ENCODE results near the gene TBC1D21. TPM values are rescaled to one million over a fixed set of nuclear protein-coding genes. Genes with fewer than 3 reads are reported as not detected.

The TBC1D21 gene
- total and polyA plus RNA-seq, 2 of the 8 experiments (the other 6 are each of a cell fraction or from before 2014, with no cell fraction given) = not detected

DNA sequence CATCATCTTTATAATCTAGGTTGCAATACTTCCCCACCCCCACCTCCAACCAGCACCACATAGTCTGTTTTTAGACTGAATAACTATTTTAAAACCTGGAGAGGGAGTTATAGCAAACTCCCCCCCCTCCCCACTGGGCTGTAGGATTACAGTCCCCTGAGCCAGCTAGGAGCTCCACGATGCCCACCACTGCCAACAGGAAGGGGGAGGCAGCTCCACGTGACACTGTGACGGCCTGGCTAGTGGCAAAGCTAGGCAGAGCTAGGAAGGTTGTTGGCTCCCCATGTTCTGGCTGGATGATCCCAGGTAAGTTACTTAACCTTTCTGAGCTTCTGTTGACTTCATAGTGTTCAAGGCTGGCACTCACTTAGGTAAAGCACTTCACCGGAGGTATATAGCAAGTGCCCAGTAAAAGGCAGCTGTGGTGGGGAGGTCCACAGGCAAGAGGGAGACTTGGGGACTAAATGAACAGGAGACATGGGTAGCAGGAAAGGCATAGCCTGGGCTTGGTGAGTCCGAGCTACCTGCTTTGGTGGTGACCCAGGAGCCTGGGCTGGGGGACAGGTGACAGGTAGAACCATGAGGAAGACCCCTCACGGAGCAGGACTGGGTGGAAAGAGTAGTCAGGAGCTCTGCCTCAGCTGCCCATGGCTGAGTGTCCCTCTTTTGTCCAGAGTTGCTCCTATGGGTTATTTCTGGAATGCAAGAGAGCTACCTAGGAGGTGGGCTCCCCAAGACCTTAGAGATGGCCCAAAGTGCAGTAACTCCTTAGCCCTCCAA, 4.0 kb upstream of the TBC1D21 start (continued):
- TF ChIP-seq, protein P1, sequence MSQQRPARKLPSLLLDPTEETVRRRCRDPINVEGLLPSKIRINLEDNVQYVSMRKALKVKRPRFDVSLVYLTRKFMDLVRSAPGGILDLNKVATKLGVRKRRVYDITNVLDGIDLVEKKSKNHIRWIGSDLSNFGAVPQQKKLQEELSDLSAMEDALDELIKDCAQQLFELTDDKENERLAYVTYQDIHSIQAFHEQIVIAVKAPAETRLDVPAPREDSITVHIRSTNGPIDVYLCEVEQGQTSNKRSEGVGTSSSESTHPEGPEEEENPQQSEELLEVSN (IDR thresholded peaks at IDR 0.05) = no peak
- no peak for TF ChIP-seq ASH2L (IDR thresholded peaks at IDR 0.05; ENCODE audit: low read length)
- no peak for TF ChIP-seq FOSL1 (IDR thresholded peaks at IDR 0.05; ENCODE audit: insufficient read depth, low read depth, low read length)
- TF ChIP-seq SP2 (IDR thresholded peaks at IDR 0.05; ENCODE audit: low read length) = no peak
- TF ChIP-seq RBBP5 (IDR thresholded peaks at IDR 0.05; ENCODE audit: borderline replicate concordance, low read depth, low read length) = no peak

Data from H1 (cell line).